HepG2 (cell line): ENCODE data around the gene CACNA2D3. TPM values are rescaled to one million over a fixed set of nuclear protein-coding genes. Genes with fewer than 3 reads are reported as not detected.

ENCODE experiments used
- ATAC-seq: fragments of 200-7000 bp; cut with Tn5 transposase; 3 replicates; pipeline ENCODE4 v1.9.1; 2020; ENCODE audit warnings: mild to moderate bottlenecking, moderate library complexity
- BruUV-seq: library from RNA; stranded (reverse); fragments of 400-500 nt; replicated peaks from 2 replicates; lab custom pipeline; 2021; lab: Mats Ljungman, UMichigan
- CTCF ChIA-PET: fragments of 300-600 bp; formaldehyde crosslinking; extraction: SDS; loops from one replicate; lab custom pipeline; 2021; ENCODE audit warnings: low total read pairs, inconsistent platforms, low intra/inter-chr PET ratio; lab: Yijun Ruan, JAX
- POLR2A ChIA-PET: fragments of 350-600 bp; sonication (Branson Sonifier 250); formaldehyde crosslinking; loops from one replicate; lab custom pipeline; 2020; ENCODE audit warnings: antibody characterized with exemption, inconsistent platforms; lab: Yijun Ruan, JAX
- DNase-seq: peaks from one replicate; pipeline ENCODE4 v3.0.0-alpha.2; 2015; ENCODE audit warnings: low spot score
- FAIRE-seq: peaks from 3 replicates; lab custom pipeline; 2011; peaks lifted over from hg19 to GRCh38; lab: Jason Lieb, UNC
- H2AFZ ChIP-seq: one replicate; pipeline ENCODE4 v1.6.1; 2011; ENCODE audit warnings: low read length, inconsistent platforms
- H3K27ac ChIP-seq: fragments of 300-600 bp; 3 replicates; pipeline ENCODE4 v1.8.0; 2011; ENCODE audit warnings: mixed run types, mild to moderate bottlenecking, mixed read lengths, low read length, inconsistent platforms; ENCODE audit not compliant: insufficient read depth; ENCODE audit errors: extremely low read length
- H3K27me3 ChIP-seq, 2 experiments: fragments of 200-600 bp in 1 of 2; 2 replicates in 1 of 2; 3 replicates in 1 of 2; pipeline versions ENCODE4 v1.6.0 to v1.8.0; 2011; ENCODE audit warnings: low read length in 2 of 2, mild to moderate bottlenecking in 2 of 2, moderate library complexity in 2 of 2, inconsistent platforms in 1 of 2; ENCODE audit not compliant: insufficient read depth in 2 of 2, control insufficient read depth in 1 of 2
- H3K36me3 ChIP-seq, 2 experiments: fragments of 200-600 bp in 1 of 2; replicated peaks in 1 of 2; 2 replicates in 1 of 2; 3 replicates in 1 of 2; pipeline versions ENCODE4 v1.5.1 to v1.8.0; 2011; ENCODE audit warnings: low read length in 2 of 2, inconsistent platforms in 1 of 2; ENCODE audit not compliant: insufficient read depth in 2 of 2, control insufficient read depth in 1 of 2
- H3K4me1 ChIP-seq: 2 replicates; pipeline ENCODE4 v1.5.1; 2012; ENCODE audit warnings: low read length, inconsistent platforms; ENCODE audit not compliant: insufficient read depth
- H3K4me2 ChIP-seq: 2 replicates; pipeline ENCODE4 v1.6.0; 2011; ENCODE audit warnings: low read depth, low read length, inconsistent platforms
- H3K4me3 ChIP-seq, 3 experiments: fragments of 200-600 bp in 1 of 3; sonication (generic), shearing (Covaris generic) in 1 of 3; replicated peaks in 1 of 3; 2 replicates each; pipeline ENCODE4 v1.5.1; 2011 to 2016; ENCODE audit warnings: low read length in 3 of 3, inconsistent platforms in 2 of 3, low read depth in 2 of 3, mild to moderate bottlenecking in 2 of 3, control low read depth in 1 of 3, mixed read lengths in 1 of 3; ENCODE audit not compliant: insufficient read depth in 1 of 3
- H3K79me2 ChIP-seq: one replicate; pipeline ENCODE4 v1.6.1; 2011; ENCODE audit warnings: low read length, inconsistent platforms; ENCODE audit not compliant: insufficient read depth
- H3K9ac ChIP-seq: 2 replicates; pipeline ENCODE4 v1.6.0; 2011; ENCODE audit warnings: mild to moderate bottlenecking, low read depth, low read length, inconsistent platforms; ENCODE audit not compliant: insufficient read depth
- H3K9me3 ChIP-seq: 2 replicates; pipeline ENCODE4 v1.5.1; 2012; ENCODE audit warnings: mild to moderate bottlenecking, low read length
- H4K20me1 ChIP-seq: 2 replicates; pipeline ENCODE4 v1.6.0; 2011; ENCODE audit warnings: inconsistent platforms, mild to moderate bottlenecking, low read length, moderate library complexity; ENCODE audit not compliant: insufficient read depth
- CHD4 ChIP-seq: fragments of 200-600 bp; sonication (generic); IDR thresholded peaks from 2 replicates; pipeline ENCODE4 v1.7.0; 2017; ENCODE audit warnings: mild to moderate bottlenecking, low read length, borderline replicate concordance
- ERF ChIP-seq: IDR thresholded peaks from 2 replicates; pipeline ENCODE4 v1.6.1; 2018; ENCODE audit warnings: missing biosample characterization, missing genetic modification reagents
- IKZF4 ChIP-seq: sonication (generic); formaldehyde crosslinking; IDR thresholded peaks from 2 replicates; pipeline ENCODE4 v1.5.1; 2020; ENCODE audit warnings: borderline replicate concordance, mild to moderate bottlenecking, low read depth, missing genetic modification reagents; ENCODE audit errors: not compliant biosample characterization
- KDM6A ChIP-seq: IDR thresholded peaks from 2 replicates; pipeline ENCODE4 v1.6.1; 2016; ENCODE audit warnings: low read depth
- MAF1 ChIP-seq: sonication (generic); formaldehyde crosslinking; IDR thresholded peaks from 2 replicates; pipeline ENCODE4 v1.5.0; 2020; ENCODE audit warnings: missing genetic modification reagents, borderline replicate concordance
- NR2F1 ChIP-seq, 2 experiments: fragments of 450-650 bp in 1 of 2; formaldehyde crosslinking in 1 of 2; IDR thresholded peaks; 2 replicates each; pipeline versions ENCODE4 v1.5.0 to v1.6.1; 2016 to 2020; ENCODE audit warnings: mild to moderate bottlenecking in 1 of 2, missing compliant biosample characterization in 1 of 2, missing genetic modification reagents in 1 of 2, moderate library complexity in 1 of 2
- YY1 ChIP-seq: IDR thresholded peaks from 2 replicates; pipeline ENCODE4 v1.6.1; 2011; ENCODE audit warnings: low read length, low read depth, moderate library complexity, mild to moderate bottlenecking; ENCODE audit not compliant: insufficient read depth, insufficient replicate concordance
- ZKSCAN5 ChIP-seq: sonication (generic); formaldehyde crosslinking; IDR thresholded peaks from 2 replicates; pipeline ENCODE4 v1.5.1; 2020; ENCODE audit warnings: mild to moderate bottlenecking, missing genetic modification reagents
- ZKSCAN8 ChIP-seq: IDR thresholded peaks from 2 replicates; pipeline ENCODE4 v1.6.1; 2016; ENCODE audit warnings: borderline replicate concordance, missing genetic modification reagents, missing compliant biosample characterization
- ZNF230 ChIP-seq: sonication (generic); formaldehyde crosslinking; IDR thresholded peaks from 2 replicates; pipeline ENCODE4 v1.4.0; 2020; ENCODE audit warnings: mild to moderate bottlenecking, missing genetic modification reagents
- WGBS: methylation state at CpG from one replicate; pipeline ENCODE4 v1.1.6; 2017; ENCODE audit warnings: low lambda C conversion rate; 5-methylcytosine and 5-hydroxymethylcytosine counted together
- in situ Hi-C: cut with HindIII; loops from 2 replicates; pipeline ENCODE4 v1.10.0; 2017; ENCODE audit warnings: low pct_unique_long_range_greater_than_20kb; ENCODE audit not compliant: extremely low pct_ligation_motif_present
- intact Hi-C: fragments of 100-400 bp; cut with micrococcal nuclease; formaldehyde crosslinking; loops from one replicate; pipeline ENCODE4 v1.10.0; 2022; ENCODE audit not compliant: unreplicated experiment
- polyA plus RNA-seq, 8 experiments: library from polyadenylated mRNA; depleted of rRNA in 3 of 8; stranded (reverse) in 7 of 8; unstranded in 1 of 8; fragments of >200 nt; fragmentation: Illumina TruSeq in 4 of 8; extraction: Trizol in 4 of 8; gene quantifications; 2 replicates each; pipeline versions ENCODE4 v1.2.1 to v1.2.3, GENCODE V29; 2011 to 2016; ENCODE audit warnings: low read depth in 4 of 8, missing spikeins in 1 of 8, mixed read lengths in 1 of 8; ENCODE audit not compliant: insufficient read depth in 1 of 8
- total RNA-seq, 5 experiments: library from RNA; depleted of rRNA; stranded (reverse); fragments of >200 nt; fragmentation: Illumina TruSeq; extraction: Trizol; gene quantifications; 2 replicates each; pipeline ENCODE4 v1.2.3, GENCODE V29; 2016; ENCODE audit warnings: low read depth in 1 of 5
- TF ChIP-seq, protein P1 (sequence below), 2 experiments: IDR thresholded peaks; 2 replicates each; pipeline ENCODE4 v1.6.1; 2011 to 2012; ENCODE audit warnings: low read length in 2 of 2, borderline replicate concordance in 1 of 2, low read depth in 1 of 2, mild to moderate bottlenecking in 1 of 2, moderate library complexity in 1 of 2
- TF ChIP-seq, protein P2 (sequence below): fragments of 450-650 bp; IDR thresholded peaks from 2 replicates; pipeline ENCODE4 v1.6.1; 2017
- TF ChIP-seq, protein P3 (sequence below): sonication (generic); formaldehyde crosslinking; IDR thresholded peaks from 2 replicates; pipeline ENCODE4 v1.4.0; 2020; ENCODE audit warnings: mild to moderate bottlenecking, missing genetic modification reagents

Gene CACNA2D3
- total and polyA plus RNA-seq, 2 of the 13 experiments (the other 11 are each of a cell fraction or from before 2014, with no cell fraction given): not detected

- WGBS: 2% methylated on average over 3 of the region's 3 CpGs
- intact Hi-C loops: no loop called here
- ATAC-seq: no peak
These were observed 774.8 kb downstream of the CACNA2D3 start for GRCh38 chr3:54897028-54897711.

DNA sequence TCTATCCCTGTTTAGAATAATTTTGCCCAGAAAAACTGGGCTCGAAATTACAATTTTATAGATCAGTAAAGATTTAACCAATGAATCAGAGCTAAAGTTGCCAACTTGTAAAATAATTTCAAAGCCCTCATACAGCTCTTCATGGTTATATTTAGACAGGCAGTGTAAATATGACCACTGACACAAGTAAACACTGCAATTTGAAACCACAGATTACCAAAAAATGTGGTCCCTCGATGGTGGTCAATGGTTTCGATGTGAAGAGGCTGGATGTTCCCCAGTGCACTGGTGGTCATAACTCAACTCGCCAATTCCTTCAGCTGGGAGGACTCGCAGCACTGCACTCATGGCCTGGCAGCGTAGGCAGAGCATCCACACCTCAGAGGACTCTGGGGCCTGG lies 776.9 kb downstream of the CACNA2D3 start:
- WGBS: 19% methylated on average over 6 of the region's 6 CpGs
- in situ Hi-C loops (no loop called here), intact Hi-C loops (no loop called here)
- no peaks in the 10 kb centered on the region for H4K20me1 ChIP-seq
- BruUV-seq: no TSS peak
- H3K79me2 ChIP-seq: no peaks in the 10 kb centered on the region
- no peak overlapping the region for H3K4me3 ChIP-seq
- H3K9ac ChIP-seq: no peak overlapping the region
- H3K27me3 ChIP-seq: peaks cover 0 to 5% of the 10 kb centered on the region in 2 experiments; a peak in 2 of 5 replicates
- CTCF ChIA-PET: no interaction called here
- H3K27ac ChIP-seq: no peak overlapping the region
- POLR2A ChIA-PET: no interaction called here
- DNase-seq: no peak
- H2AFZ ChIP-seq: no peak overlapping the region
- no peak overlapping the region for H3K4me2 ChIP-seq
- no peak for ATAC-seq
- H3K36me3 ChIP-seq: no peaks in the 10 kb centered on the region
- no peak for FAIRE-seq
- no peaks in the 10 kb centered on the region for H3K9me3 ChIP-seq
- no peaks in the 10 kb centered on the region for H3K4me1 ChIP-seq
- TF ChIP-seq YY1: no peak
- TF ChIP-seq CHD4: no peak
- TF ChIP-seq IKZF4 (CRISPR knock-in tag): no peak
- TF ChIP-seq KDM6A (CRISPR knock-in tag): no peak
- TF ChIP-seq, protein P1, sequence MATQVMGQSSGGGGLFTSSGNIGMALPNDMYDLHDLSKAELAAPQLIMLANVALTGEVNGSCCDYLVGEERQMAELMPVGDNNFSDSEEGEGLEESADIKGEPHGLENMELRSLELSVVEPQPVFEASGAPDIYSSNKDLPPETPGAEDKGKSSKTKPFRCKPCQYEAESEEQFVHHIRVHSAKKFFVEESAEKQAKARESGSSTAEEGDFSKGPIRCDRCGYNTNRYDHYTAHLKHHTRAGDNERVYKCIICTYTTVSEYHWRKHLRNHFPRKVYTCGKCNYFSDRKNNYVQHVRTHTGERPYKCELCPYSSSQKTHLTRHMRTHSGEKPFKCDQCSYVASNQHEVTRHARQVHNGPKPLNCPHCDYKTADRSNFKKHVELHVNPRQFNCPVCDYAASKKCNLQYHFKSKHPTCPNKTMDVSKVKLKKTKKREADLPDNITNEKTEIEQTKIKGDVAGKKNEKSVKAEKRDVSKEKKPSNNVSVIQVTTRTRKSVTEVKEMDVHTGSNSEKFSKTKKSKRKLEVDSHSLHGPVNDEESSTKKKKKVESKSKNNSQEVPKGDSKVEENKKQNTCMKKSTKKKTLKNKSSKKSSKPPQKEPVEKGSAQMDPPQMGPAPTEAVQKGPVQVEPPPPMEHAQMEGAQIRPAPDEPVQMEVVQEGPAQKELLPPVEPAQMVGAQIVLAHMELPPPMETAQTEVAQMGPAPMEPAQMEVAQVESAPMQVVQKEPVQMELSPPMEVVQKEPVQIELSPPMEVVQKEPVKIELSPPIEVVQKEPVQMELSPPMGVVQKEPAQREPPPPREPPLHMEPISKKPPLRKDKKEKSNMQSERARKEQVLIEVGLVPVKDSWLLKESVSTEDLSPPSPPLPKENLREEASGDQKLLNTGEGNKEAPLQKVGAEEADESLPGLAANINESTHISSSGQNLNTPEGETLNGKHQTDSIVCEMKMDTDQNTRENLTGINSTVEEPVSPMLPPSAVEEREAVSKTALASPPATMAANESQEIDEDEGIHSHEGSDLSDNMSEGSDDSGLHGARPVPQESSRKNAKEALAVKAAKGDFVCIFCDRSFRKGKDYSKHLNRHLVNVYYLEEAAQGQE (IDR thresholded peaks at IDR 0.05; ENCODE audit: borderline replicate concordance in 1 of 2, low read depth in 1 of 2, low read length in 2 of 2): no peak
- TF ChIP-seq ERF (CRISPR knock-in tag): no peak
- TF ChIP-seq ZKSCAN5 (CRISPR knock-in tag): no peak
- TF ChIP-seq ZNF230 (CRISPR knock-in tag): no peak
- no peak for TF ChIP-seq ZKSCAN8 (CRISPR knock-in tag)

More at GRCh38 chr3:54897028-54897711, 774.8 kb downstream of the CACNA2D3 start:
- no peak overlapping the region for H3K4me2 ChIP-seq
- no TSS peak for BruUV-seq
- DNase-seq (no peak), FAIRE-seq (no peak)
- TF ChIP-seq MAF1 (CRISPR knock-in tag) (no peak), NR2F1 (CRISPR knock-in tag; IDR thresholded peaks at IDR 0.05) (no peak)
- TF ChIP-seq, protein P2, sequence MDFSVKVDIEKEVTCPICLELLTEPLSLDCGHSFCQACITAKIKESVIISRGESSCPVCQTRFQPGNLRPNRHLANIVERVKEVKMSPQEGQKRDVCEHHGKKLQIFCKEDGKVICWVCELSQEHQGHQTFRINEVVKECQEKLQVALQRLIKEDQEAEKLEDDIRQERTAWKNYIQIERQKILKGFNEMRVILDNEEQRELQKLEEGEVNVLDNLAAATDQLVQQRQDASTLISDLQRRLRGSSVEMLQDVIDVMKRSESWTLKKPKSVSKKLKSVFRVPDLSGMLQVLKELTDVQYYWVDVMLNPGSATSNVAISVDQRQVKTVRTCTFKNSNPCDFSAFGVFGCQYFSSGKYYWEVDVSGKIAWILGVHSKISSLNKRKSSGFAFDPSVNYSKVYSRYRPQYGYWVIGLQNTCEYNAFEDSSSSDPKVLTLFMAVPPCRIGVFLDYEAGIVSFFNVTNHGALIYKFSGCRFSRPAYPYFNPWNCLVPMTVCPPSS: no peak
- TF ChIP-seq, protein P3, sequence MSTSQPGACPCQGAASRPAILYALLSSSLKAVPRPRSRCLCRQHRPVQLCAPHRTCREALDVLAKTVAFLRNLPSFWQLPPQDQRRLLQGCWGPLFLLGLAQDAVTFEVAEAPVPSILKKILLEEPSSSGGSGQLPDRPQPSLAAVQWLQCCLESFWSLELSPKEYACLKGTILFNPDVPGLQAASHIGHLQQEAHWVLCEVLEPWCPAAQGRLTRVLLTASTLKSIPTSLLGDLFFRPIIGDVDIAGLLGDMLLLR (CRISPR knock-in tag): no peak
- H2AFZ ChIP-seq: no peak overlapping the region
- no peak overlapping the region for H3K9ac ChIP-seq
- H3K27ac ChIP-seq: no peak overlapping the region
- no peak overlapping the region for H3K4me3 ChIP-seq
- H3K9me3 ChIP-seq: no peaks in the 10 kb centered on the region
- H3K27me3 ChIP-seq: peaks cover 0 to 5% of the 10 kb centered on the region in 2 experiments; a peak in 1 of 5 replicates
- POLR2A ChIA-PET: no interaction called here
- in situ Hi-C loops: no loop called here
- no peaks in the 10 kb centered on the region for H3K79me2 ChIP-seq
- H4K20me1 ChIP-seq: no peaks in the 10 kb centered on the region
- CTCF ChIA-PET: no interaction called here
- H3K4me1 ChIP-seq: no peaks in the 10 kb centered on the region
- H3K36me3 ChIP-seq: no peaks in the 10 kb centered on the region
